MM.1S (cell line): ENCODE results near the gene CWC27.
"Not testable (repeated sequence)": the region's sequence is repeated elsewhere in the genome, so short reads cannot be mapped to it uniquely, and the experiment has no call there.

ENCODE experiments used
- DNase-seq: peaks from one replicate; pipeline ENCODE4 v3.0.0-alpha.2; 2015
- H2AFZ ChIP-seq: fragments of 300-600 bp; sonication (generic); 2 replicates; pipeline ENCODE4 v1.6.0; 2016; ENCODE audit warnings: antibody characterized with exemption, low read length
- H3F3A ChIP-seq: fragments of 300-600 bp; sonication (generic); 2 replicates; pipeline ENCODE4 v1.6.1; 2016; ENCODE audit warnings: mild to moderate bottlenecking, antibody characterized with exemption, low read length, moderate library complexity, mixed read lengths; ENCODE audit not compliant: insufficient read depth
- H3K27ac ChIP-seq: fragments of 300-600 bp; sonication (generic); 2 replicates; pipeline ENCODE4 v1.5.1; 2016; ENCODE audit warnings: mild to moderate bottlenecking, low read length
- H3K27me3 ChIP-seq: fragments of 300-600 bp; sonication (generic); replicated peaks from 2 replicates; pipeline ENCODE4 v1.6.0; 2016; ENCODE audit warnings: low read length; ENCODE audit not compliant: insufficient read depth
- H3K36me3 ChIP-seq: fragments of 300-600 bp; sonication (generic); replicated peaks from 2 replicates; pipeline ENCODE4 v1.6.1; 2016; ENCODE audit warnings: mild to moderate bottlenecking, low read length, mixed read lengths; ENCODE audit not compliant: insufficient read depth
- H3K4me1 ChIP-seq: fragments of 300-600 bp; sonication (generic); 2 replicates; pipeline ENCODE4 v1.6.1; 2016; ENCODE audit warnings: low read length, mixed read lengths
- H3K4me2 ChIP-seq: fragments of 300-600 bp; sonication (generic); 2 replicates; pipeline ENCODE4 v1.6.0; 2016; ENCODE audit warnings: low read depth, low read length
- H3K4me3 ChIP-seq: fragments of 300-600 bp; sonication (generic); 2 replicates; pipeline ENCODE4 v1.5.1; 2016; ENCODE audit warnings: low read length, mixed read lengths
- H3K79me2 ChIP-seq: fragments of 300-600 bp; sonication (generic); 2 replicates; pipeline ENCODE4 v1.6.1; 2016; ENCODE audit warnings: mixed run types, low read length, mixed read lengths
- H3K9ac ChIP-seq: fragments of 300-600 bp; sonication (generic); 2 replicates; pipeline ENCODE4 v1.6.1; 2016; ENCODE audit warnings: low read length, mixed read lengths
- H3K9me2 ChIP-seq: fragments of 300-600 bp; sonication (generic); replicated peaks from 2 replicates; pipeline ENCODE4 v1.6.1; 2016; ENCODE audit warnings: mild to moderate bottlenecking, low read length, mixed read lengths; ENCODE audit not compliant: insufficient read depth
- H3K9me3 ChIP-seq: fragments of 300-600 bp; sonication (generic); replicated peaks from 2 replicates; pipeline ENCODE4 v1.6.1; 2016; ENCODE audit warnings: mild to moderate bottlenecking, low read length, mixed read lengths; ENCODE audit not compliant: insufficient read depth
- H4K20me1 ChIP-seq: fragments of 300-600 bp; sonication (generic); 2 replicates; pipeline ENCODE4 v1.6.1; 2016; ENCODE audit warnings: mild to moderate bottlenecking, low read length, moderate library complexity, mixed read lengths; ENCODE audit not compliant: insufficient read depth
- EZH2 ChIP-seq: fragments of 300-600 bp; sonication (generic); optimal IDR thresholded peaks from 2 replicates; pipeline ENCODE3; 2017; ENCODE audit warnings: low read depth, mild to moderate bottlenecking, antibody characterized with exemption, low read length, mixed read lengths
- EZH2phosphoT487 ChIP-seq: fragments of 300-600 bp; sonication (generic); IDR thresholded peaks from 2 replicates; pipeline ENCODE4 v1.6.1; 2018; ENCODE audit warnings: antibody characterized with exemption, low read length
- TF ChIP-seq, protein P1 (sequence below): fragments of 300-600 bp; sonication (generic); IDR thresholded peaks from 2 replicates; pipeline ENCODE4 v1.5.1; 2016; ENCODE audit warnings: antibody characterized with exemption, low read length, mixed read lengths

Gene CWC27

DNA sequence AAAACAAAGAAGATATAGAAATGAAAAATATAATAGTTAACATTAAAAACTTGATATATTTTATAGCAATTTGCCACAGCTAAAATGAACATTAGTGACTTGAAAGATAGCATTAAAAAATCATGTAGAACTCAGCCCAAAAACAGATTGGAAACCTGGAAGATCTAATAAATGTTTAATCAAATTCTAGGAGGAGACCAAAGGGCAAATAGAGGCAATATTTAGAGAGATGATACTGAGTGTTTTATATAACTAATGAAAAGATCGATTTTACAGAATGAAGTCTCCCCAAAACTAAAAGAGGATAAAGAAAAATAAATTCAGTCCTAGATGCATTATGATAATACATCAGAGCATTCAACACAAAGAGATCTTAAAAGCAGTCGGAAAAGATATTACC lies 127.0 kb downstream of the CWC27 start:
- TF ChIP-seq EZH2phosphoT487: no peak
- TF ChIP-seq EZH2: no peak
- TF ChIP-seq, protein P1, sequence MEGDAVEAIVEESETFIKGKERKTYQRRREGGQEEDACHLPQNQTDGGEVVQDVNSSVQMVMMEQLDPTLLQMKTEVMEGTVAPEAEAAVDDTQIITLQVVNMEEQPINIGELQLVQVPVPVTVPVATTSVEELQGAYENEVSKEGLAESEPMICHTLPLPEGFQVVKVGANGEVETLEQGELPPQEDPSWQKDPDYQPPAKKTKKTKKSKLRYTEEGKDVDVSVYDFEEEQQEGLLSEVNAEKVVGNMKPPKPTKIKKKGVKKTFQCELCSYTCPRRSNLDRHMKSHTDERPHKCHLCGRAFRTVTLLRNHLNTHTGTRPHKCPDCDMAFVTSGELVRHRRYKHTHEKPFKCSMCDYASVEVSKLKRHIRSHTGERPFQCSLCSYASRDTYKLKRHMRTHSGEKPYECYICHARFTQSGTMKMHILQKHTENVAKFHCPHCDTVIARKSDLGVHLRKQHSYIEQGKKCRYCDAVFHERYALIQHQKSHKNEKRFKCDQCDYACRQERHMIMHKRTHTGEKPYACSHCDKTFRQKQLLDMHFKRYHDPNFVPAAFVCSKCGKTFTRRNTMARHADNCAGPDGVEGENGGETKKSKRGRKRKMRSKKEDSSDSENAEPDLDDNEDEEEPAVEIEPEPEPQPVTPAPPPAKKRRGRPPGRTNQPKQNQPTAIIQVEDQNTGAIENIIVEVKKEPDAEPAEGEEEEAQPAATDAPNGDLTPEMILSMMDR: no peak
- Histone ChIP-seq H3K9me2 (no peaks in the 10 kb centered on the region), H3K27me3 (no peaks in the 10 kb centered on the region), H3K9ac (no peak overlapping the region), H3K4me2 (no peak overlapping the region), H3K4me3 (no peak overlapping the region), H3K27ac (no peak overlapping the region), H3K79me2 (no peaks in the 10 kb centered on the region), H2AFZ (no peak overlapping the region), H3F3A (no peaks in the 10 kb centered on the region), H3K36me3 (no peaks in the 10 kb centered on the region), H3K9me3 (no peaks in the 10 kb centered on the region), H3K4me1 (no peaks in the 10 kb centered on the region), H4K20me1 (no peaks in the 10 kb centered on the region)
- no peak for DNase-seq

DNA sequence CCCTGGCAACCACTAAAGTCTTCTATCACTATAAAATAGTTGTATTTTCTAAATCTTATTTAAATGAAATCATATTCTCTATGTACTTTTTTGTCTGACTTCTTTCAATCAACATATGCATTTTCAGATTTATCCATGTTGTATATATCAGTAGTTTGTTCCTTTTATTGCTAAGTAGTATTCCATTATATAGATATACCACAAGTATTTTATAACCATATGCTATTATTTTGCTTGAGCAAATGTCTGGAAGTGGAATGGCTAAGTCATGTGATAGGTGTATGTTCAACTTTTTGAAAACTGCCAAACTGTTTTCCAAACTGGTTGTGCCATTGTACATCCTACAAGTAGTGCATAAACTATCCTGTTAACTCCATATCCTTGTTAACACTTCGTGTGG lies 131.1 kb downstream of the CWC27 start:
- Histone ChIP-seq H3K4me1 (no peaks in the 10 kb centered on the region), H3K4me2 (no peak overlapping the region), H3K9me2 (no peaks in the 10 kb centered on the region), H2AFZ (no peak overlapping the region), H3F3A (no peaks in the 10 kb centered on the region), H3K9me3 (no peaks in the 10 kb centered on the region), H3K27ac (no peak overlapping the region), H3K4me3 (no peak overlapping the region), H3K27me3 (no peaks in the 10 kb centered on the region), H4K20me1 (no peaks in the 10 kb centered on the region), H3K79me2 (no peaks in the 10 kb centered on the region), H3K36me3 (no peaks in the 10 kb centered on the region), H3K9ac (no peak overlapping the region)
- TF ChIP-seq EZH2 (no peak), EZH2phosphoT487 (no peak)
- TF ChIP-seq, protein P1: no peak
- DNase-seq: no peak

DNA sequence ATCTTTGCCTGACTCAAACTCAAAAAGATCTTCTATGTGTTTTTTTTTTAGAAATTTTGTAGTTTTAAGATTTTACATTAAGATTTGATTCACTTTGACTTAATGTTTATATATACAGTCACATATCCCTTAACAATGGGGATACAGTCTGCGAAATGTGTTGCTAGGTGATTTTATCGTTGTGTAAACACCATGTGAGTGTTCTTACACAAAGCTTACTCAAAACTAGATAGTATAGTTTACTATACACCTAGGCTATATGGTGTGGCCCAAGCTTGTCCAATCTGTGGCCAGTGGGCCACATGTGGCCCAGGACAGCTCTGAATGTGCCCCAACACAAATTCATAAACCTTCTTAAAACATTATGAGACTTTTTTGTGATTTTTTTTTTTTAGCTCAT lies 131.9 kb downstream of the CWC27 start:
- no peaks in the 10 kb centered on the region for H3K4me1 ChIP-seq
- H3K9ac ChIP-seq: no peak overlapping the region
- H3K36me3 ChIP-seq: no peaks in the 10 kb centered on the region
- no peak overlapping the region for H2AFZ ChIP-seq
- H3K79me2 ChIP-seq: no peaks in the 10 kb centered on the region
- H3K27me3 ChIP-seq: no peaks in the 10 kb centered on the region
- H3K4me2 ChIP-seq: no peak overlapping the region
- H3K27ac ChIP-seq: no peak overlapping the region
- H3K9me2 ChIP-seq: no peaks in the 10 kb centered on the region
- no peaks in the 10 kb centered on the region for H3K9me3 ChIP-seq
- TF ChIP-seq EZH2phosphoT487: no peak
- TF ChIP-seq EZH2: no peak
- TF ChIP-seq, protein P1: no peak
- no peaks in the 10 kb centered on the region for H4K20me1 ChIP-seq
- DNase-seq: no peak
- no peaks in the 10 kb centered on the region for H3F3A ChIP-seq
- H3K4me3 ChIP-seq: no peak overlapping the region

DNA sequence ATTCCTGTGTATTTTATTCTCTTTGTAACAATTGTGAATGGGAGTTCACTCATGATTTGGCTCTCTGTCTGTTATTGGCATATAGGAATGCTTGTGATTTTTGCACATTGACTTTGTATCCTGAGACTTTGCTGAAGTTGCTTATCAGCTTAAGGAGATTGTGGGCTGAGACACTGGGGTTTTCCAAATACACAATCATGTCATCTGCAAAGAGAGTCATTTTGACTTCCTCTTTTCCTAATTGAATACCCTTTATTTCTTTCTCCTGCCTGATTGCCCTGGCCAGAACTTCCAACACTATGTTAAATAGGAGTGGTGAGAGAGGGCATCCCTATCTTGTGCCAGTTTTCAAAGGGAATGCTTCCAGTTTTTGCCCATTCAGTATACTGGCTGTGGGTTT lies 138.7 kb downstream of the CWC27 start:
- not testable (repeated sequence) for H3K79me2 ChIP-seq, H3K4me1 ChIP-seq, H3K9ac ChIP-seq, H3K27ac ChIP-seq, H3K4me2 ChIP-seq, H4K20me1 ChIP-seq, H3K9me3 ChIP-seq, H3K36me3 ChIP-seq, H2AFZ ChIP-seq, H3K9me2 ChIP-seq, H3F3A ChIP-seq, H3K27me3 ChIP-seq, H3K4me3 ChIP-seq, DNase-seq
